CD4-positive, alpha-beta T cell (primary cell): Measurements from ENCODE around the gene BLOC1S4. TPM values are rescaled to one million over a fixed set of nuclear protein-coding genes. Genes with fewer than 3 reads are reported as not detected.

Experiments
- ATAC-seq: fragments of 200-7000 bp; cut with Tn5 transposase; one replicate; pipeline ENCODE4 v1.10.0; 2022; ENCODE audit warnings: mild to moderate bottlenecking; ENCODE audit not compliant: poor library complexity
- CTCF ChIA-PET: fragments of 350-600 bp; sonication (Branson Sonifier 250); formaldehyde crosslinking; loops from one replicate; lab custom pipeline; 2021; ENCODE audit warnings: antibody characterized with exemption, inconsistent platforms; lab: Charles Lee
- POLR2A ChIA-PET: fragments of 350-600 bp; sonication (Branson Sonifier 250); formaldehyde crosslinking; loops from one replicate; lab custom pipeline; 2021; ENCODE audit warnings: antibody characterized with exemption, inconsistent platforms; lab: Charles Lee
- DNase-seq, 14 experiments: peaks; one replicate each; pipeline ENCODE4 v3.0.0-alpha.2; 2013 to 2020; ENCODE audit warnings: mixed read lengths in 2 of 14
- H3K27ac ChIP-seq, 2 donors: one replicate each; pipeline versions ENCODE4 v1.5.1 to v1.7.0; 2013; ENCODE audit warnings: low read length in 2 of 2, low read depth in 1 of 2, mild to moderate bottlenecking in 1 of 2
- H3K27me3 ChIP-seq, 2 experiments: 1 replicate in 1 of 2; 2 replicates in 1 of 2; pipeline versions ENCODE4 v1.6.1 to v1.7.0; 2013; ENCODE audit warnings: low read length in 2 of 2, control low read depth in 1 of 2, mild to moderate bottlenecking in 1 of 2, moderate library complexity in 1 of 2; ENCODE audit not compliant: insufficient read depth in 2 of 2, control insufficient read depth in 1 of 2
- H3K36me3 ChIP-seq: one replicate; pipeline ENCODE4 v1.6.1; 2013; ENCODE audit warnings: low read length, control low read depth; ENCODE audit not compliant: insufficient read depth
- H3K4me1 ChIP-seq: one replicate; pipeline ENCODE4 v1.6.1; 2013; ENCODE audit warnings: low read length, control low read depth; ENCODE audit not compliant: insufficient read depth
- H3K4me3 ChIP-seq: one replicate; pipeline ENCODE4 v1.5.1; 2013; ENCODE audit warnings: mild to moderate bottlenecking, low read length, moderate library complexity
- H3K9me3 ChIP-seq, 2 experiments: 1 replicate in 1 of 2; 2 replicates in 1 of 2; pipeline versions ENCODE4 v1.6.1 to v1.7.0; 2013; ENCODE audit warnings: low read length in 2 of 2, mild to moderate bottlenecking in 2 of 2, control low read depth in 1 of 2, moderate library complexity in 1 of 2; ENCODE audit not compliant: control insufficient read depth in 1 of 2, insufficient read depth in 1 of 2
- H3K27ac Mint-ChIP-seq: one replicate; pipeline ENCODE4 v1.8.0; 2020; ENCODE audit warnings: mixed read lengths
- H3K27me3 Mint-ChIP-seq: one replicate; pipeline ENCODE4 v1.8.0; 2021; ENCODE audit warnings: mixed read lengths
- H3K36me3 Mint-ChIP-seq: one replicate; pipeline ENCODE4 v1.8.0; 2021; ENCODE audit warnings: low read depth, mixed read lengths
- H3K4me1 Mint-ChIP-seq: one replicate; pipeline ENCODE4 v1.8.0; 2021; ENCODE audit warnings: low read depth, mixed read lengths
- H3K4me3 Mint-ChIP-seq: one replicate; pipeline ENCODE4 v1.8.0; 2020; ENCODE audit warnings: mild to moderate bottlenecking, mixed read lengths
- H3K9me3 Mint-ChIP-seq: one replicate; pipeline ENCODE4 v1.8.0; 2020; ENCODE audit warnings: mixed read lengths
- CTCF ChIP-seq: fragments of 200-600 bp; IDR thresholded peaks from one replicate; pipeline ENCODE4 v1.8.0; 2022; ENCODE audit warnings: antibody characterized with exemption, mild to moderate bottlenecking
- intact Hi-C, 2 experiments: fragments of 100-400 bp; cut with DNase I in 1 of 2; cut with micrococcal nuclease in 1 of 2; formaldehyde crosslinking; loops; one replicate each; pipeline versions ENCODE4 v1.15.1 to v1.9.0; 2023 to 2025; cut with DNase I, micrococcal nuclease
- total RNA-seq, 174 experiments: library from RNA in 2 of 174; stranded (reverse) in 2 of 174; gene quantifications; one replicate each; pipeline ENCODE4 v1.2.3 and lab custom pipeline; 2021 to 2026

Gene BLOC1S4
- total RNA-seq, 2 experiments from 2014 or later: 24.6 to 27.6 TPM

DNA sequence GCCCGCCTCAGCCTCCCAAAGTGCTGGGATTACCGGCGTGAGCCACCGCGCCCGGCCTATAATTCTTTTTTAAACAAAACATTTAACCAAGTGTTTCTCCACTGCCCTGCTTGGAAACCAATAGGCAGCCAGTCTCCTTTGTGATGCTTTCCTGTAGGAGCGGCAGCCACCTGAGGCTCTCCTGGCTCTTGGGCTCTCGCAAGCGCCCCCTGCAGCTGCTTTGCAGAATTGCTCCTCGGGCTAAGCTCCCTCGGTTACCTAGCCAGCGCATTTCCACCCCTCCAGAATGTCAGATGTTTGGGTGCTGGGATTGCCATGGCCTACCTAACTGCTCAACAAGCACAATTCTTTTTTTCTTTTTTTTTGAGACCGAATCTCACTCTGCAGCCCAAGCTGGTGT is 14.6 kb upstream of the BLOC1S4 start:
- Mint-ChIP-seq H3K36me3 (peaks cover 63% of the 10 kb centered on the region), H3K4me1 (peaks cover 69% of the 10 kb centered on the region), H3K4me3 (no peak overlapping the region), H3K27ac (no peak overlapping the region), H3K27me3 (no peaks in the 10 kb centered on the region), H3K9me3 (no peaks in the 10 kb centered on the region)
- peaks cover 60% of the 10 kb centered on the region for H3K4me1 ChIP-seq
- intact Hi-C loops: no loop called here
- no peak overlapping the region for H3K27ac ChIP-seq
- no peaks in the 10 kb centered on the region for H3K9me3 ChIP-seq
- H3K4me3 ChIP-seq: no peak overlapping the region
- TF ChIP-seq CTCF: peak; percentile 22
- POLR2A ChIA-PET: interaction anchor here (0.7 to 9.9 kb wide), 4 partner anchors 11 to 208 kb away, joined by 3 to 245 read pairs (median 16); partner anchors contain the start of gene TBC1D14
- ATAC-seq (peak; percentile 30), DNase-seq (peak in 10 of 14 experiments; percentile 25 to 73 (median 46))
- CTCF ChIA-PET: interaction anchor here (1.1 to 4.1 kb wide), 4 partner anchors 10 to 26 kb away, joined by 3 to 32 read pairs (median 5); a partner anchor contains a TSS
- no peaks in the 10 kb centered on the region for H3K27me3 ChIP-seq
- H3K36me3 ChIP-seq: peaks cover 29% of the 10 kb centered on the region

GRCh38 chr4:6702761-6703160 is 13.2 kb upstream of the BLOC1S4 start:
- no peaks in the 10 kb centered on the region for H3K27me3 Mint-ChIP-seq
- H3K27ac Mint-ChIP-seq: peak overlapping the region; percentile 59
- intact Hi-C loops: no loop called here
- peaks cover 77% of the 10 kb centered on the region for H3K36me3 Mint-ChIP-seq
- H3K27me3 ChIP-seq: no peaks in the 10 kb centered on the region
- H3K4me1 ChIP-seq: peaks cover 60% of the 10 kb centered on the region
- H3K36me3 ChIP-seq: peaks cover 42% of the 10 kb centered on the region
- H3K4me3 Mint-ChIP-seq: no peak overlapping the region
- H3K27ac ChIP-seq: no peak overlapping the region
- no peaks in the 10 kb centered on the region for H3K9me3 ChIP-seq
- ATAC-seq: no peak
- no peaks in the 10 kb centered on the region for H3K9me3 Mint-ChIP-seq
- H3K4me3 ChIP-seq: no peak overlapping the region
- no peak for DNase-seq
- POLR2A ChIA-PET: interaction anchor here (4.6 to 9.9 kb wide), 2 partner anchors 12 to 27 kb away, joined by 30 to 245 read pairs; a partner anchor contains a TSS
- CTCF ChIA-PET: interaction anchor here (0.6 to 7.9 kb wide), 2 partner anchors 28 to 72 kb away, joined by 3 to 68 read pairs; a partner anchor contains a TSS
- no peak for TF ChIP-seq CTCF
- peaks cover 73% of the 10 kb centered on the region for H3K4me1 Mint-ChIP-seq

DNA sequence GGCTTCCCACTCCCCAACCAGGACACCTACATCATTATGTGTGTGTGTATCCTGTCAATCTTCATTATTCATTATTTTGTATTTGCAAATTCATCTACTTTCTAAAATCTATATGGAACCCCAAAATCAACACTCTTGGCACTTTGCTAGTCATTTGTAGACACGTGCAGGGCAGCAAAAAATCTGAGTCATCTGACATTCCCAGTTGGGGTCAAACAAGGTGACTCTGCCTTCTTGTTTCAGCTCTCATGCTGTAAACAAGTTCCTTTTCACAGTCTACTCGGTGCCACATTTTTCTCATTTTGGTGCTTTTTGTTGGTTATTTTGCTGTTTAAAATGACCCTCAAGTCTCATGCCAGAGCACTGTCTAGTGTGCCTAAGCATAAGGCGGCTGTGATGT is 12.2 kb upstream of the BLOC1S4 start:
- no peaks in the 10 kb centered on the region for H3K27me3 Mint-ChIP-seq
- no peak for TF ChIP-seq CTCF
- intact Hi-C loops: no loop called here
- Histone ChIP-seq H3K27me3 (no peaks in the 10 kb centered on the region), H3K36me3 (peaks cover 46% of the 10 kb centered on the region), H3K4me1 (peaks cover 59% of the 10 kb centered on the region), H3K9me3 (no peaks in the 10 kb centered on the region), H3K27ac (no peak overlapping the region), H3K4me3 (no peak overlapping the region)
- H3K36me3 Mint-ChIP-seq: peaks cover 81% of the 10 kb centered on the region
- DNase-seq (no peak), ATAC-seq (no peak)
- ChIA-PET POLR2A (interaction anchor here (0.7 to 9.9 kb wide), 3 partner anchors 24 to 63 kb away, joined by 3 to 245 read pairs (median 10); partner anchors contain the start of gene MRFAP1), CTCF (interaction anchor here (1.3 to 7.9 kb wide), 3 partner anchors 13 to 29 kb away, joined by 3 to 68 read pairs (median 5); a partner anchor contains a TSS)
- H3K27ac Mint-ChIP-seq: peak overlapping the region; percentile 35
- no peak overlapping the region for H3K4me3 Mint-ChIP-seq
- H3K4me1 Mint-ChIP-seq: peaks cover 76% of the 10 kb centered on the region
- no peaks in the 10 kb centered on the region for H3K9me3 Mint-ChIP-seq
